HCEC 1CT (cell line): ENCODE measurements around the gene TRIM22.
"Not testable (repeated sequence)": the region's sequence is repeated elsewhere in the genome, so short reads cannot be mapped to it uniquely, and the experiment has no call there.

Source experiments
- DNase-seq: peaks from one replicate; pipeline ENCODE4 v3.0.0-alpha.2; 2017

The TRIM22 gene

DNA sequence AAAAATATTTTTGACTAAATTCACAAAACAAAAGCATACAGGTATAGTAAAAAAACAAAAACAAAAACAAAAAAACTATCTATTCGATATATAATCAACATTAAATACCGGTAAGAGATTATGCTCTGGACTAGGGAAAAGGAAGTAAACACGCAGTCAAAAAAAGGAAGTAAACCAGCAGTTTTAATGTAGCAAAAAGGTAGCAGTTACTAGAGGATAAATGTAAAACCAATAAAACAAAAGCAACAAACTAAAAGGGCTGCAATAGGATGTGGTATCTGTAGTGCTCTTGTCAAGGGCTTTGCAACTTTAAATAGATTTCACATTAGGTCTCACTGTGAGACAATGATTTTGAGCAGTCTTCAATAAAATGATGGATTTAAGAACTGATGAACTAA, 2.4 kb downstream of the TRIM22 start:
- DNase-seq, result no peak

DNA sequence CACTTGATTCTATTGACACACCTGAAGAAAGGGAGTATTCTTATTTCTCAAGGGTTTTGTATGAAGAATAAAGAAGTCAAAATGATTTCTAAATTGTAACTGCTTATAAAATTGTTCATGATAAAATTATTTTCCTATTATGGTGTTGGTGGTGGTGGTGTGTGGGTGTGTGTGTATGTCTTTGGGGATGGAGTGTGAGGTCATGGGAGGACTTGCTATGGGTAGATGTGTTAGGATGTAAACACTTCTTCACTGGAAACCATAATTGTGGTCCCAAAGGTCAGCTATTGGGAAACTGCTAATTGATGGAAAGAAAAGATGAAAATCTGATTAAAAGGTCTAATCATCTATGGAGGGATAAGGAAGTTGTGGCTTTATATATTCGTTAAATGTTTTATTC, 5.1 kb downstream of the TRIM22 start:
- DNase-seq, result no peak

DNA sequence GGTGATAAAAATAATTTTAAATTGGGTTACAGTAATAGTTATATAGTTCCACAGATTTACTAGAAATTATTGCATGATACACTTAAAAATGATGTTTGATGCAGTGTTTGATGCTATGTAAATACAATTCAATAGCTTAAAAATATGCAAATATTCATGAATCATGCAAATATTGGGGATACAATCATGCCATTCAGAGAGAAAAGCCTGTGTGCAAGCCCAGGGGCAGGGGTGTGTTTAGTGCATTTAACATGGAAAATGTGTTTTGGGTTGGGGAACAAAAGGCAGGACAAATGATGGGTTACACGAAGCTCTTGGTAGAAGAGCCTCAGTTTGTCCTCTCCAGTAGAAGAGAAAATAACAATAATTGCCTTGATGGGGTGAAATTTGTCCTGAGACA, 6.0 kb downstream of the TRIM22 start:
- no peak for DNase-seq

DNA sequence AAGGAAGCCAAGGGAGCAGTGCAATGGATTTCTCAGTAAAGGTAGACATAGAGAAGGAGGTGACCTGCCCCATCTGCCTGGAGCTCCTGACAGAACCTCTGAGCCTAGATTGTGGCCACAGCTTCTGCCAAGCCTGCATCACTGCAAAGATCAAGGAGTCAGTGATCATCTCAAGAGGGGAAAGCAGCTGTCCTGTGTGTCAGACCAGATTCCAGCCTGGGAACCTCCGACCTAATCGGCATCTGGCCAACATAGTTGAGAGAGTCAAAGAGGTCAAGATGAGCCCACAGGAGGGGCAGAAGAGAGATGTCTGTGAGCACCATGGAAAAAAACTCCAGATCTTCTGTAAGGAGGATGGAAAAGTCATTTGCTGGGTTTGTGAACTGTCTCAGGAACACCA, 6.6 kb downstream of the TRIM22 start:
- DNase-seq, result peak; percentile 1

DNA sequence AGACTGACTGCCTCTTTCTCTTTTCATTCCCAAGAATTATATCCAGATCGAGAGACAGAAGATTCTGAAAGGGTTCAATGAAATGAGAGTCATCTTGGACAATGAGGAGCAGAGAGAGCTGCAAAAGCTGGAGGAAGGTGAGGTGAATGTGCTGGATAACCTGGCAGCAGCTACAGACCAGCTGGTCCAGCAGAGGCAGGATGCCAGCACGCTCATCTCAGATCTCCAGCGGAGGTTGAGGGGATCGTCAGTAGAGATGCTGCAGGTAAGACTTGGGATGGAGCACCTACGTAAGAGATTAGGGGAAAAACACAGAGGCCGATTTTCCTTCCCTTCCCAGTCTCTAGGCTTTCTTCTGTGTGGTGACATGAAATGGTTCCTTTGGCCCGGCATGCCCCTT, 8.7 kb downstream of the TRIM22 start:
- DNase-seq, result no peak

DNA sequence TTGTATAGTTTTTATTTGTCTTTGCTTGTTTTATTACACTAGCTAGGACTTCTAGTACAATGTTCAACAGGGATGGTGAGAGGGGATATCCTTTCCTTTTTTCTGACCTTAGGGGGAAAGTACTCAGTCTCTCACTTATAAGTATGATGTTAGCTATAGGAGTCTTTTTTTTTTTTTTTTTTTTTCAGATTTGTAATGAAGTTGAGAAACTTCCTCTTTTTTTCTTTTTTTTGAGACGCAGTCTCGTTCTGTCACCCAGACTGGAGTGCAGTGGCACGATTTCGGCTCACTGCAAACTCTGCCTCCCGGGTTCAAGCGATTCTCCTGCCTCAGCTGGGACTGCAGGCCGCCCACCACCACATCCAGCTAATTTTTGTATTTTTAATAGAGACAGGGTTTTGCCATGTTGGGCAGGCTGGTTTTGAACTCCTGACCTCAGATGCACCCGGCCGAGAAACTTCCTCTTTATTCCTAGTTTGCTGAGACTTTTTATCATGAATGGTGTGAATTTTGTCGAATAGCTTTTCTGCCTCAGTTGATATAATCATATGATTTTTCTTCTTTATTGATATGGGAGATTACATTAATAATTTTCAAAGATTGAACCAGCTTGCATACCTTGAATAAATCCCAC, 10.9 kb downstream of the TRIM22 start:
- no peak for DNase-seq

DNA sequence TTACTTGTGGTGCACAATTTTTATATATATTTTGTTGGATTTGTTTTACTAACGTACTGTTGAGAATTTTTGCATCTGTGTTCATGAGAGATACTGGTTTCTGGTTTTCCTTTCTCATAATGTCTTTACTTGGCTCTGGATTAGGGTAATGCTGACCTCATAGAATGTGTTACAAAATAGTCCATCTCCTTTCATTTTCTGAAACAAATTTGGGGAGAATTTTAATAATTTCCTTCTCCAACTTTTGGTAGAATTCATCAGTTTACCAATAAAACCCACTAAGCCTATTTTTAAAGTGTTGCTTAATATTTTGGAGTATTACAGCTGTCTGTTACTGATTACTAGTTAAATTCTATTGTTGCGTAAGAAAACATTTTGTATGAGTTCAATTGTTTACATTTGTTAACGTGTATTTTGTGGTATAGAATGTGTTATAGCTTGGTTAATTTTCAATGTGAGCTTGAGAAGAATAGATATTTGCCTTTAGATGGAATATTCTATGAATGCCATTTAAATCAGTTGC, 11.5 kb downstream of the TRIM22 start:
- no peak for DNase-seq

DNA sequence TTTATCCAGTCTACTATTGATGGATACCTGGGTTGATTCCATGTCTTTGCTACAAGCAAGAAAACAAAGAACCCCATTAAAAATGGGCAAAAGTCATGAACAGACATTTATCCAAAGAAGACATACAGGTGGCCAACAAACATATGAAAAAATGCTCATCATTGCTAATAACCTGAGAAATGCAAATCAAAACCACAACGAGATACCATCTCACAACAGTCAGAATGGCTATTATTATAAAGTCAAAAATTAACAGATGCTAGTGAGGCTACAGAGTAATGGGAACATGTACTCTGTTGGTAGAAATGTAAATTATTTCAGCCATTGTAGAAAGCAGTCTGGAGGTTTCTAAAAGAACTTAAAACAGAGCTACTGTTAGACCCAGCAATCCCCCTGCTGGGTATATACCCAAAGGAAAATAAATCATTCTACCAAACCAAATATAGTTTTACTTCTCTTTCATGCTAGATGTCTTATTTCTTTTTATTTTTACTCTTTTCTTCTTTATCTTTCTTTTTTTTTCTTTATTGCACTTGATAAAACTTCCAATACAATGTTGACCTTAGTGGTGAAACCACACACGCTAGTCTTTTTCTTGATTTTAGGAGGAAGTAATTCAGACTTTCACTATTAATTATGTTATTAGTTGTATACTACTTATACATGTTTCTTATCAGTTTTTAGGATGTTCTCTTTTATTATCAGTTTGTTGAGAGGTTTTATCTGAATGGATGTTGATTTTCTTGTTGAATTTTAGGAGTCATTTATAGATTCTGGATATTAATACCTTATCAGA, 14.3 kb downstream of the TRIM22 start:
- DNase-seq, result no peak

DNA sequence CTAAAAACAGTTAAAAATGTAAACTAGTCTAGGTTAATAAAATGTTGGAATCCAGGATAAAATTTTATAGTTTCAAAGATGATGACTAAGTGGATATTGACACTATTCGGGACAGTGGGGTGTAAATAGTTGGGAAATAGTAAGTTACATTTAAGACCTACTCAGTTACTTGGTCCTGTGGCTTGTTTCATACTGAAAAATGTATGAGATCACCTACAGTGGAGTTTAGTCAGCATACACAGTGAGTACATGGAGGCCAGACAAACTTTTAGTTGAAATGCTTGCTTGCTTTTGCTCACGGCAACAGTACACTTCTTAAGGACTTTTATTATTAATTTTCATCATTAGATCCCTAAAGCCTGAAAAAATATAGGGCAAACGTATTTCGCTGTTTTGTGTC, 16.1 kb downstream of the TRIM22 start:
- DNase-seq, result peak; percentile 27

DNA sequence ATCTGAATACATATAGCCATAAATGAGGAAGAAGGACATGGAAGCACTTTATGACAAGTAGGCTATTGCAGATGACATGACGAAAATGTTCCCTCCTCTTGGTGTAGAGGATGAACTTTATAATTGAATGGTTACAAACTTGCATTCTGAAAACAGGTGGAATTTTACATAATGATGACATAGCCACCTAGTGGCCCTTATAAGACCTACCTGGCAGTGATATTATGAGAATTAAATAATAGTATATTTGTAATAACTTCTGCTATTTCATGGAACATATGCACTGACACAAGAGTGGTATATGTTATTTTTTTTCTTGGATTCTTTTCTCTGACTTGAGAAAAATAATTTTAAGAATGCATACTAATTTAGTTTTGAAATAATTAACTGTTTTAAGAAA, 22.9 kb downstream of the TRIM22 start:
- no peak for DNase-seq

DNA sequence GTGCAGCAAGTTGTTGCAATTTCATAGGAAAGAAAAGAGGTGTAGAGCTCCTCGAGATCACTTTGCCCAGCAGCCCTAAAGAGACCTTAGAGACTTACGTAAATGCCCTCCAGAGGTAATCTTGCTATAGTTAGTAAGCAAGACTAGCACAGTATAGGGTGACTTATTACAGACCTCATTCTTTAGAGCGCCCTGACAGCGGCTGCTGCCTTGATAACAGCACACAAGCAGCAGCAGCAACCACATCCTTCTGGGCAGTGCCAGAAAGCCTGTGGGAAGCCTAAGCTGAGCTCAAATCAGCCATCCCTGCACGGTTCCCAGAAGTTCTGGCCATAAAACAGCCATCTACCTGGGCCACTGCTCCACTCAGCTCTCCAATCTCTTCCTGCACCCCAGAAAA, 24.1 kb downstream of the TRIM22 start:
- DNase-seq, result no peak

DNA sequence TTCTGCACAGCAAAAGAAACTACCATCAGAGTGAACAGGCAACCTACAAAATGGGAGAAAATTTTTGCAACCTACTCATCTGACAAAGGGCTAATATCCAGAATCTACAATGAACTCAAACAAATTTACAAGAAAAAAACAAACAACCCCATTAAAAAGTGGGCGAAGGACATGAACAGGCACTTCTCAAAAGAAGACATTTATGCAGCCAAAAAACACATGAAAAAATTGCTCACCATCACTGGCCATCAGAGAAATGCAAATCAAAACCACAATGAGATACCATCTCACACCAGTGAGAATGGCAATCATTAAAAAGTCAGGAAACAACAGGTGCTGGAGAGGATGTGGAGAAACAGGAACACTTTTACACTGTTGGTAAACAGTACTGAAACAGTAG, 26.9 kb downstream of the TRIM22 start:
- DNase-seq, result not testable (repeated sequence)

DNA sequence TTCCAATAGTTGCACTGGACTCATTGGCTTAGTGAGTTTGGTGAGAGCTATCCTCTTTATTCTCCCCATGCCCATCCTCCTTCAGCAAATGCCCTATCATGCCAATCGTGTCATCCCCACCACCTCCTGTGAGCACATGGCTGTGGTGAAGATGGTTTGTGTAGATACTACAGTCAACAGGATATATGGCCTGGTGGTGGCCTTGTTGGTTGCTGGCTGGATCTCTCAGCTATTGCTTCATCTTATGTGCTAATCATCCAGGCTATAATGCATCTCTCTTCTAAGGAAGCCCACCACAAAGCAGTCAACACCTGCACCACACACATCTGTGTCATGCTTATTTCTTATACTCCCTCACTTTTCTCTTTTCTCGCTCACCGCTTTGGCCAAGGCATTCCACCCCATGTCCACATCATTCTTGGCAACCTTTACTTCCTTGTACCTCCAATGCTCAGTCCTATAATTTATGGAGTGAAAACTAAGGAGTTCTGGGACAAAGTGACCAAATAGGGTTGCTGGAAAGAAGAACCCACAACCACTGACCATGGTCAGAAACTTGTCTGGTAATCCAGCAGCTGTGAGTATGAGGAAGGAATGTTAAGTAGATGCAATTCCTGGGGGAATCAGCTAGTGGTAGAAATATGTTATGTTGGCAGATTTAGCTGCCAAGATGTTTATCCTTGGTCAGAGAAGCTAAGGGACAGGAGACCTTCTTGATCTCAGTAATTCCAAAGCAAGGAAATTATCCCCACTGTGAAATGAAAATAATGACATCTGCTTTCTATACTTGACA, 30.3 kb downstream of the TRIM22 start:
- DNase-seq, result no peak

DNA sequence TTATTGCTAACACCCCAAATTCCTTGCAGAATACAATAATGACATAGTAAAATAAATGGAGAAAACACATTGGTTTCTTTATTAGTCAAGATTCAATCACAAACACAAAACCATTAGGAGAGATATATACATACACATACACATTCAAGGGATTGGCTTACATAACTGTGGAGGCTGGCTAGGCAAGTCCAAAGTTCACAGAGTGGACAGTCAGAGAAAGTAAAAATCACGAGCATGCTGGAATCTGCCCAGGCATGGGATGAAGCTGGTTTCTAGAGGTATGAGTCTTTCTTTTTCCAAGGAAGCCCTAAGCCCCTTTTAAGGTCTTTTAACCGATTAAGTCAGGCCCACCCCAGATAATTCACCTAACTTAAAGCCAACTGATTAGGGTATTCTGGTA, 33.0 kb downstream of the TRIM22 start:
- no peak for DNase-seq

DNA sequence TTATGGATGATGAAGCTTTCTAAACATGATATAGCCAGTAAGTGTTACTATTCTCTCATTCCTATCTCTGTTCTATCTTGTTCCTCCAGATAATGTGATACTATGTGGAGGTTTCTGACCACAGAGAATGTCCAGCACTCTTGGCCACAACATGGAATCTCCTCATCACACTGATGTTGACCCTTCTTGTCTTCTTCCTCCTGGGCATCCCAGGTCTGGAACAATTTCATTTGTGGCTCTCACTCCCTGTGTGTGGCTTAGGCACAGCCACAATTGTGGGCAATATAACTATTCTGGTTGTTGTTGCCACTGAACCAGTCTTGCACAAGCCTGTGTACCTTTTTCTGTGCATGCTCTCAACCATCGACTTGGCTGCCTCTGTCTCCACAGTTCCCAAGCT, 36.8 kb downstream of the TRIM22 start:
- no peak for DNase-seq

DNA sequence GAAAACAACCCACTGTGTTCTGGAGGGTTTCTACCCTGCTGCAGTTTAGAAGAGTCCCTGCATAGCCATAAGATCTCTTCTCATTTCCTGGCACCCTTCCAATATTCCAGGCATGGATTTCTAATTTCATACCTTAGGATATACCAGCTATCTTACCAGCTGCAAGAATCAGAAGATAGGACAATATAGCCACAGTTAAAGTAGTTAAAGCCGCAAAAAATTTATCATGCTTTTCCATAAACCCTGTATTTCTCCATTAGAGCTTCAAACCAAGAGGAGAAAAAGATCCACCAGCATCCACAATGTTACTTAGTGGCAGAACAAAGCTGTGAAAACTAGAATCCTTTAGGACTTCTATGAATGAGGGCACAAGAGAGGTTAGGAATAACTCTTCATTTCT, 38.1 kb downstream of the TRIM22 start:
- no peak for DNase-seq

DNA sequence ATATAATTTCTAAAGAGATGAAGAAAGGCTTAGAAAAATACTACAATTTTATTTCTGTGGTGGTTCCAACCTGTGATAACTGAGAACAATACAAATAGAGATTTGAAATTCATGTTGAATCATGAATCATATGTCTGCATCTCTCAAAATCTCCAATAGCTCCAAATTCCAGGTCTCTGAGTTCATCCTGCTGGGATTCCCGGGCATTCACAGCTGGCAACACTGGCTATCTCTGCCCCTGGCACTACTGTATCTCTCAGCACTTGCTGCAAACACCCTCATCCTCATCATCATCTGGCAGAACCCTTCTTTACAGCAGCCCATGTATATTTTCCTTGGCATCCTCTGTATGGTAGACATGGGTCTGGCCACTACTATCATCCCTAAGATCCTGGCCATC, 46.8 kb downstream of the TRIM22 start, which contains the start of gene OR56B1:
Gene OR56B1 (plus strand): TSS at position 53 of the 400 bp plus-strand sequence. CDS start 69 bp downstream, at position 122.
- DNase-seq, result no peak

DNA sequence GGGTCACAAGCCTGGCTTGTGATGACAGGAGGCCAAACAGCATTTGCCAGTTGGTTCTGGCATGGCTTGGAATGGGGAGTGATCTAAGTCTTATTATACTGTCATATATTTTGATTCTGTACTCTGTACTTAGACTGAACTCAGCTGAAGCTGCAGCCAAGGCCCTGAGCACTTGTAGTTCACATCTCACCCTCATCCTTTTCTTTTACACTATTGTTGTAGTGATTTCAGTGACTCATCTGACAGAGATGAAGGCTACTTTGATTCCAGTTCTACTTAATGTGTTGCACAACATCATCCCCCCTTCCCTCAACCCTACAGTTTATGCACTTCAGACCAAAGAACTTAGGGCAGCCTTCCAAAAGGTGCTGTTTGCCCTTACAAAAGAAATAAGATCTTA, 47.5 kb downstream of the TRIM22 start:
- DNase-seq, result peak; percentile 48

DNA sequence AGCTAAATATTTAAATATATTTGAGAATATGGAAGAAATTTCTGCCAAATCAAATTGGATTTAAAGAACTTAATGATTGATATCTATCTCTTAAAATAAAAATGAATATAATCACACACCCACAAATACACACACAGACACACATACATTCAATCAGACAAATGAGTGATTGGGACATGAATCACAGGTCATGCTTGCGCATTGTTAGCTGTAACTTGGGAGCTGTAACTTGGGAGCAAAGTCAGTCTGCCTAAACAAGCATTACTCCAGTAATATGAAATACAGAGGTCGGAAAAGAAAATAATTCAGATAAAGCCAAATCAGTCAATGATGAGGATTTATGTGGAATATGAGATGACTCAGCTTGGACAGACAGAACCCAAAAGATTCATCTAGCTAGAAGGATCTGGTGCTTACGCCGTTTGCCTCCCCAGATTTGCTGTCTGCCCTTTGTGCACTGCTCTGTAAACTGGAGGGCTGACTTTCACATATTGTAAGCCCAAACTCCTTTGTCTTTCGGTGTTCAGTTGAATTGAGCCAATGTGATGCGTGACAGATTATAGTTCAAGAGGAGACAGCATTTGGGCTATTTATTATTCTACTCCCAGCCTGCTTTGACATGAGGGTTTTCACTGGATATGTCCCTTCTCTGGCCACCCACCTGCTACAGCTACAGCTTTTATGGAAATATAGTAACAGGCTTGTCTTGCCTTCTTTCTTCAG, 48.2 kb downstream of the TRIM22 start:
- peak; percentile 29 for DNase-seq

DNA sequence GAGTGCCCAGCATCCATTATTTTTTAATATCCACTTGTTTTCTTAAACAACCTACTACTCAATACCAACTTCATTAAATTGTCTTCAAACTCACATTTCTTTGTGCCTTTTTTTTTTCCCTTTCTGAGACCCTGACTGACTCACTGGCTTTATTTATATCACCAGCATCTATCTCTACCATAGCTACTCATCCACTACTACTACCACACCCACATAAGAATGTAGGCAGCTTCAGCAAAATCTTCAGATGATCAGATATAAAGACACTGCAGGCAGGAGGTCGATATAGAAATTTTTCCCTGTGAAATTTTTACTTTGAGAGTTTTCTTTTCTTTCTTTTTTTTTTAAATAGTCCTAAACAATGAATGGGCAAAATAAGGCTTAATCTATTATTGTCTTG, 48.8 kb downstream of the TRIM22 start:
- no peak for DNase-seq

DNA sequence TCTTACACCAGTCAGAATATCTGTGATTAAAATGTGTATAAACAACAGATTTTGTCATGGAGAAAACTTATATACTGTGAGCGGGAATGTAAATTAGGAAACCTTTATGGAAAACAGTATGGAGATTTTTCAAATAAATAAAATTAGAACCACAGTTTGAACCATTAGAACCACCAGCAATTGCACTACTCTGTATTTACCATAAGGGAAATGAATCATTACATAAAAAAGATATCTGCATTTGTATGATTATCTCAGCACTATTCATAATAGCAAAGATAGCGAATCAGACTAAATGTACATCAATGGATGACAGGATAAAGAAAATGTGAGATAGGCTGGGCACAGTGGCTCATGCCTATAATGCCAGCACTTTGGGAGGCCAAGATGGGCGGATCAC, 57.0 kb downstream of the TRIM22 start:
- no peak for DNase-seq

DNA sequence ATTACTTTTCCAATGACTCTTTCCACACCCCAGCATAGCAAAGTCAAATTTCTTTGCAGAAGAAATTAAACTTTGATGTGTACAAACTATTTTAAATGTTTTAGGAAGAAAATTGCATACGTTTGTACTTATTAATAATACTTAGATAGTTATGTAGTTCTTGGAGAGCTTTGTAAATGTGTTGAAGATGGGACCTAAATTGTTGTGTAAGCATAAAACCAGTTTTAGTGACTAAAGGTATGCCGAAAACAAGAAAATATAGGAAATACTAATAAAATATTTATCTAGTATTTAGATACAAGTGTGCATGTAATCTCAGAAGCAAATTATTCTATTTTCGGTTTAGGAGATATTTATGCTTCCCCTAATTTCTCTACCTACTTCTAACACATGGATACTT, 60.2 kb downstream of the TRIM22 start:
- DNase-seq, result no peak

DNA sequence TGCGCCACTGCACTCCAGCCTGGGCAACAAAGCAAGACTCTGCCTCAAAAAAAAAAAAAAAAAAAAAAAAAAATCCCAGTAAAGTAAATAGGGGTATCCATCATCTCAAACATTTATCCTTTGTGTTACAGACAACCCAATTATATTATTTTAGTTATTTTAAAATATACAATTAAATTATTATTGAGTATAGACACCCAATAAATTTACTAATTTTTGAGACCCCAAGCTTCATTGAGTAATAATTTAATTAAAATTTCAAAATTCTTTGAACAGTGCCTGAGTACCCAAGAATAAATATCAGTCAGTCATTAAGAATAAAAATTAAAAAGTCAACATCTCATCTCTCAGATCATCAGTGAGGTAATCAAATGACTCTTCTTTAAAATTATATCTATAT, 64.4 kb downstream of the TRIM22 start, which contains the start of gene OR52N4:
Gene OR52N4 (plus strand): TSS at position 301 of the 400 bp plus-strand sequence. CDS start 498 bp downstream, outside the sequence.
- no peak for DNase-seq
